NCI-H1048 (cell line): ENCODE measurements around the gene KLHL3.

Experiments
- DNase-seq: peaks from one replicate; lab custom pipeline; 2025; lab: John Stamatoyannopoulos, UW

Gene KLHL3

DNA sequence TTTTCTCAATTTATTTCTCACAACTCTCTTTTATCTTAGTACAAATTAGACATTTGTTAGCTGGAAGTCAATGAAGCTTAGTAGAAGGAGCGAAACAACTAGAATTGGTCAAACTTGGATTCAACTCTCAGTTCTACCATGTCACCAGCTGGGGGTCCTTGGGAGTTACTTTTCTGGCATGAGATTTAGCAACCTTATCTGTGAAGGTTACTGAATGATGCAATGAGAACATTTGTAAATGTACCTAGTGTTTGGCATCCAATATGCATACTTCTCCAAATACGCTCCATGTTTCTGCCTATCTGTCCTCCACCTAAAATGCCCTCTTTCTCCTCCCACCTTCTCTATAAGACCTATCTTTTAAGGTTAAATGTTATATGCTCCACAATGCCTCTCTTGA is 12.0 kb upstream of the KLHL3 start:
- no peak for DNase-seq

GRCh38 chr5:137743031-137743640 is 7.2 kb upstream of the KLHL3 start:
- peak; percentile 49 for DNase-seq

DNA sequence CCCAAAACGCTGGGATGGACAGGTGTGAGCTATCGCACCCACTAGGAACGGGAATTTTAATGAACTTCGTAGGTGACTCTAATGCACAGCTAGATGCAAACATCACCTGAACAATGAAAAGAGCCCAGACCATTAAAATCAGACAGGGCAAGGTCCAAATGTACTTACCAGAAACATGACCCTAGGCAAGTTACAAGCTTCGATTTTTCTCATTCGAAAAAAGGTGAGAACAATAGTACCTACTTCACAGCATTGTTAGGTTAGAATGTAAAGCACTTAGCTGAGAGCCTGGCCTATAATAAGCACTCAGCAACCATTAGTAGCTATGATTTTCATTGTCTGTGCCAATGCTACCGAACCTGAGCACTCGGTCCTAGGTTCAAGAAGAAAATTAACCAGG is 5.8 kb upstream of the KLHL3 start:
- DNase-seq: no peak

DNA sequence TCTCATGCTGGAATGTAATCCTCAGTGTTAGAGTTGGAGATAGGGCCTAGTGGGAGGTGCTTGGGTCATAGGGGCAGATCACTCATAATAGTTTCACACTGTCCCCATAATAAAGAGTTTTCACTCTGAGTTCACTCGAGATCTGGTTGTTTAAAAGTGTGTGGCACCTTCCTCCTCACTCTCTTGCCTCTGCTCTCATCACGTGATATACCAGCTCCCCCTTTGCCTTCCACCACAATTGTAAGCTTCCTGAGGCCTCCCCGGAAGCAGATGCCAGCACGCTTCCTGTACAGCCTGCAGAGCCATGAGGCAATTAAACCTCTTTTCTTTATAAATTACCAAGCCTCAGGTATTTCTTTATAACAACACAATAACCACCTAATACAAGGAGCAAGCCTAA is 3.8 kb upstream of the KLHL3 start:
- DNase-seq: no peak

DNA sequence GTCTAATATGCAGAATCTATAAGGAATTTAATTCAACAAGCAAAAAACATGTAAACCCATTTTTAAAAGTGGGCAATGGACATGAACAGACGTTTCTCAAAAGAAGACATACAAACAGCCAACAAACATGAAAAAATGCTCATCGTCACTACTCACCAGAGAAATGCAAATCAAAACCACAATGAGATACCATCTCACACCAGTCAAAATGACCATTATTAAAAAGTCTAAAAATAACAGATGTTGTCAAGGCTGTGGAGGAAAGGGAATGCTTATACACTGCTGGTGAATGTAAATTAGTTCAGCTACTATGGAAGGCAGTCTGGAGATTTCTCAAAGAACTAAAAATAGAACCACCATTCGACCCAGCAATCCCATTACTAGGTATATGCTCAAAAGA is 3.1 kb upstream of the KLHL3 start:
- no peak for DNase-seq

GRCh38 chr5:137737349-137738131 is 1.7 kb upstream of the KLHL3 start:
- DNase-seq: no peak

- no peak for DNase-seq
Observed at GRCh38 chr5:137736496-137736895, 607 bp upstream of the KLHL3 start.

GRCh38 chr5:137734962-137735554 is 831 bp downstream of the KLHL3 start:
- DNase-seq: no peak

DNA sequence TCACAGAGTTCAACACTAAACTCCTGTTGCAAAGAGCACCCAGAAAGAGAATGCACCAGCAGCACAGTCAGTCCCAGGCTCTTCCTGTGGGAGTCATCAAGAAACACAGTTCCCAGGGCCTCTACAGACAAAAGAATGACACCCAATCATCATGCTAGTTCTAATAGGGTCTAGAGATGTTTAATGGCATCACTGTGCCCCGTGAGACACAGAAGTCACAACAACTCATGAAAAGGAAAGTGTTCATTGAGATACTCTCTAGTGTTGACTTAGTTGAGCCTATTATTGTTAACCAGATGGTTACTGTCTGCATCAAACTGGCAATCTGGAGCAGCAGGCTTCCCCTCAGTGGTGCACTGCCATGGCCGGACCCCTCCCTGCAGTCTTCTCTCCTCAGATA is 1.6 kb downstream of the KLHL3 start:
- DNase-seq: no peak

DNA sequence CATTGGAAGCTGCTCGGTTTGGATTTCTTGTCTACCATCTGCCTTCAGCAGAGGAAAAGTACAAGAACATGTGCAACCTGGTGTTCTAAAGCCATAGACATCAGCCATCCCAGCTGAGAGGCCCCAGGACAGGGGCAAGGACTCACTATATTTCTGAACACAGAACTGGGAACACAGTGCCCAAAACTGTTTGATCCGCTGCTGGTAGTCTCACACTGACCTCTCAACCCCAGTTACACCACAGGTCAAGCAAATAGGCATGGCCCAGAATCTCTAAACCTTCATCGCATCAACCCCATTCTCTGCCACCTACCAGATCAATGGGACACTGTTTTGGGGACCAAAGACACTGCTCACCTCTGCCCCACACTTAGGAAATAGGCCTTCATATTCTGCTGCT is 2.0 kb downstream of the KLHL3 start:
- DNase-seq: no peak

GRCh38 chr5:137733006-137733405 is 2.9 kb downstream of the KLHL3 start:
- no peak for DNase-seq

- no peak for DNase-seq
Observed at GRCh38 chr5:137731176-137731575, 4.7 kb downstream of the KLHL3 start.

GRCh38 chr5:137730336-137730735 is 5.6 kb downstream of the KLHL3 start:
- DNase-seq: no peak

GRCh38 chr5:137728048-137728447 is 7.8 kb downstream of the KLHL3 start:
- no peak for DNase-seq

- DNase-seq: no peak
Observed at GRCh38 chr5:137727623-137728022, 8.3 kb downstream of the KLHL3 start.

- no peak for DNase-seq
Observed at GRCh38 chr5:137724251-137724650, 11.6 kb downstream of the KLHL3 start.

- no peak for DNase-seq
Observed at GRCh38 chr5:137718611-137719010, 17.3 kb downstream of the KLHL3 start.

GRCh38 chr5:137716337-137716736 is 19.6 kb downstream of the KLHL3 start:
- DNase-seq: no peak

DNA sequence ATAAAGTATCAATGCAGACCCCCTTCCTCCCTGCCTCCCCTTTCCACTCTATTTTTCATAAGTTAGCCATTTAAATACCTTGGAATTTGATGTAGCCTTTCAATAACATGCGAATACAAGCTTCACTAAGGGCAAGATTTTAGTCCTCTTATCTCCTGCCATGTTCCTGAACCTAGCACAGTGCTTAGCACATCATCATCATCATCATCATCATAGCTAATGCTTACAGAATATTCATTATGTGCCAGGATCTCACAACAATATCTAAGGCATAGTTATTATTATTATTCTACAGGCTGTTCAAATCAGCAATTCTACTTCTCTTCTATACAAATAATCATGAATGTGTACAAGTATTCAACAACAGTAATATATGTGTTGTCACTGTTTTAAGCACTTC is 20.4 kb downstream of the KLHL3 start:
- no peak for DNase-seq

- DNase-seq: no peak
Observed at GRCh38 chr5:137714946-137715345, 20.9 kb downstream of the KLHL3 start.

DNA sequence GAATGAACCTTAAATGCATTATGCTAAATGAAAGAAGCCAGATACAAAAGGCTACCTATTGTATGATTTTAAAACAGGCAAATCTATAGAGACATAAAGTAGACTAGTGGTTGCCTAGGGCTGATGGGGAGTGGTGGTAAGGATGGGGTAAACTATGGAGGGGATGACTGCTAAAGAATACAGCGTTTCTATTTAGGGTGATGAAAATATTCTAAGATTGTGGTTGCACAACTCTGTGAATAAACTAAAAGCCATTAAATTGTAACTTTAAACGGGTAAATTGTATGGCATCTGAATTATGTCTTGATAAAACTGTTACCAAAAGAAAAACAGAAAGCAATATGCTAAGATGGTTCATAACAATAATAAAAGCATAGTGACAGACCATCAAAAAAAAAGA is 21.4 kb downstream of the KLHL3 start:
- DNase-seq: no peak

DNA sequence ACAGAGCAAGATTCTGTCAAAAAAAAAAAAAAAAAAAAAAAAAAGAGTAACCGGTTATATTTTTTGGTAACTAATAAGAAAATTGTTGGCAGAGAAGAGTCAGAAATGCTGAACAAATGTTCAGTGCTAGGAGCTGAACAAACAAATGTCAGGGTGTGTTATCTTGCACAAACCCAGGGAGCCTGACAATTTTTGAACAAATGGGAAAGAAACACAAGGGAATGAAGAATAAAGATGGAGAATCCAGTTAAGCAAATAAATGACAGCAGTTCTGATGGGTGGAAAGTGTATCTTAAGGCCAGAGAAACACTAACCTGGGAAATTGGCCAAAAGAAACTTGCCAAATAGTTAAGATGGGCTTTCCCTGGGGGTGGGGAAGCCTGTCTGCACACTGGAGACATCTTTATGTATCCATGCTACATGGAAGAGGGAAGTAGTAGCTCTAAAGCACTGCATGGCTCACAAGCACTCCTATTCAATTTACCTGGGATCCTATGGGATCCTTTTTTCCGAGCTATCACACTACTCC is 23.7 kb downstream of the KLHL3 start:
- DNase-seq: no peak

- no peak for DNase-seq
Observed at GRCh38 chr5:137710086-137710485, 25.8 kb downstream of the KLHL3 start.
